HepG2 (cell line): Measurements from ENCODE around the gene UBE3B. TPM values are rescaled to one million over a fixed set of nuclear protein-coding genes. Genes with fewer than 3 reads are reported as not detected.

ENCODE experiments used
- CEBPB ChIP-seq: IDR thresholded peaks from 2 replicates; pipeline ENCODE4 v1.6.1; 2011; ENCODE audit warnings: low read depth, low read length, improper control_type of control experiment, borderline replicate concordance
- DBP ChIP-seq: sonication (generic); formaldehyde crosslinking; IDR thresholded peaks from 2 replicates; pipeline ENCODE4 v1.4.0; 2020; ENCODE audit warnings: missing genetic modification reagents; ENCODE audit errors: not compliant biosample characterization
- HCFC1 ChIP-seq: fragments of 150-350 bp; IDR thresholded peaks from 2 replicates; pipeline ENCODE4 v1.6.1; 2014; ENCODE audit warnings: low read depth, low read length
- MAFK ChIP-seq, 2 experiments: IDR thresholded peaks in 1 of 2; conservative IDR thresholded peaks in 1 of 2; 2 replicates each; pipeline ENCODE4 v1.6.1; 2011; ENCODE audit warnings: improper control_type of control experiment in 2 of 2, low read length in 2 of 2
- MED1 ChIP-seq: sonication (generic); formaldehyde crosslinking; IDR thresholded peaks from 2 replicates; pipeline ENCODE4 v1.4.0; 2020; ENCODE audit warnings: missing genetic modification reagents
- NR2F1 ChIP-seq, 2 experiments: fragments of 450-650 bp in 1 of 2; formaldehyde crosslinking in 1 of 2; IDR thresholded peaks; 2 replicates each; pipeline versions ENCODE4 v1.5.0 to v1.6.1; 2016 to 2020; ENCODE audit warnings: mild to moderate bottlenecking in 1 of 2, missing compliant biosample characterization in 1 of 2, missing genetic modification reagents in 1 of 2, moderate library complexity in 1 of 2
- PBX3 ChIP-seq: sonication (generic); formaldehyde crosslinking; IDR thresholded peaks from 2 replicates; pipeline ENCODE4 v1.8.1; 2023; ENCODE audit warnings: missing genetic modification reagents, inconsistent platforms, borderline replicate concordance
- SALL1 ChIP-seq: sonication (generic); formaldehyde crosslinking; IDR thresholded peaks from 2 replicates; pipeline ENCODE4 v1.8.0; 2022; ENCODE audit warnings: mild to moderate bottlenecking, missing genetic modification reagents
- SATB2 ChIP-seq: sonication (generic); formaldehyde crosslinking; IDR thresholded peaks from 2 replicates; pipeline ENCODE4 v1.5.0; 2020; ENCODE audit warnings: missing genetic modification reagents
- SKI ChIP-seq: fragments of 450-650 bp; IDR thresholded peaks from one replicate; pipeline ENCODE4 v1.6.1; 2018; ENCODE audit warnings: mild to moderate bottlenecking; ENCODE audit not compliant: partially characterized antibody
- SRF ChIP-seq: IDR thresholded peaks from 2 replicates; pipeline ENCODE4 v1.6.1; 2011; ENCODE audit warnings: mild to moderate bottlenecking, low read depth, low read length, moderate library complexity
- TERF1 ChIP-seq: sonication (generic); formaldehyde crosslinking; IDR thresholded peaks from 2 replicates; pipeline ENCODE4 v1.8.0; 2022; ENCODE audit warnings: mild to moderate bottlenecking, missing genetic modification reagents, moderate library complexity
- ZFP36L1 ChIP-seq: sonication (generic); formaldehyde crosslinking; IDR thresholded peaks from 2 replicates; pipeline ENCODE4 v1.8.0; 2022; ENCODE audit warnings: mild to moderate bottlenecking, missing genetic modification reagents, moderate library complexity
- ZNF256 ChIP-seq: sonication (generic); formaldehyde crosslinking; conservative IDR thresholded peaks from 2 replicates; pipeline ENCODE4 v1.4.0; 2020; ENCODE audit warnings: missing genetic modification reagents
- ZNF280D ChIP-seq: sonication (generic); formaldehyde crosslinking; IDR thresholded peaks from 2 replicates; pipeline ENCODE4 v1.5.1; 2020; ENCODE audit warnings: mild to moderate bottlenecking, missing genetic modification reagents
- ZNF431 ChIP-seq: sonication (generic); formaldehyde crosslinking; IDR thresholded peaks from 2 replicates; pipeline ENCODE4 v1.9.0; 2022; ENCODE audit warnings: missing genetic modification reagents, low read depth, mild to moderate bottlenecking, borderline replicate concordance
- ZNF460 ChIP-seq: sonication (generic); formaldehyde crosslinking; IDR thresholded peaks from 2 replicates; pipeline ENCODE4 v1.5.1; 2020; ENCODE audit warnings: missing genetic modification reagents, mild to moderate bottlenecking, borderline replicate concordance
- ZNF570 ChIP-seq: sonication (generic); formaldehyde crosslinking; IDR thresholded peaks from 2 replicates; pipeline ENCODE4 v1.4.0; 2020; ENCODE audit warnings: mild to moderate bottlenecking, missing genetic modification reagents, borderline replicate concordance
- ZNF672 ChIP-seq: sonication (generic); formaldehyde crosslinking; IDR thresholded peaks from 2 replicates; pipeline ENCODE4 v1.8.1; 2022; ENCODE audit warnings: missing genetic modification reagents
- ZNF784 ChIP-seq: sonication (generic); formaldehyde crosslinking; IDR thresholded peaks from 2 replicates; pipeline ENCODE4 v1.5.1; 2020; ENCODE audit warnings: missing genetic modification reagents, mild to moderate bottlenecking, borderline replicate concordance
- ZSCAN9 ChIP-seq: IDR thresholded peaks from 2 replicates; pipeline ENCODE4 v1.6.1; 2016; ENCODE audit warnings: borderline replicate concordance
- polyA plus RNA-seq, 8 experiments: library from polyadenylated mRNA; depleted of rRNA in 3 of 8; stranded (reverse) in 7 of 8; unstranded in 1 of 8; fragments of >200 nt; fragmentation: Illumina TruSeq in 4 of 8; extraction: Trizol in 4 of 8; gene quantifications; 2 replicates each; pipeline versions ENCODE4 v1.2.1 to v1.2.3, GENCODE V29; 2011 to 2016; ENCODE audit warnings: low read depth in 4 of 8, missing spikeins in 1 of 8, mixed read lengths in 1 of 8; ENCODE audit not compliant: insufficient read depth in 1 of 8
- total RNA-seq, 5 experiments: library from RNA; depleted of rRNA; stranded (reverse); fragments of >200 nt; fragmentation: Illumina TruSeq; extraction: Trizol; gene quantifications; 2 replicates each; pipeline ENCODE4 v1.2.3, GENCODE V29; 2016; ENCODE audit warnings: low read depth in 1 of 5

The UBE3B gene
- total and polyA plus RNA-seq, 2 of the 13 experiments (the other 11 are each of a cell fraction or from before 2014, with no cell fraction given) = 22.7 to 25.3 TPM

- TF ChIP-seq PBX3 (CRISPR knock-in tag) (peak; percentile 72; the same call in 1 of the 2 replicates), SKI (peak; percentile 14), TERF1 (no peak), MAFK (conservative IDR thresholded peaks at IDR 0.05 in 1 of 2, IDR thresholded peaks at IDR 0.05 in 1 of 2; ENCODE audit: low read length in 2 of 2) (no peak), ZFP36L1 (CRISPR knock-in tag) (no peak), CEBPB (peak; percentile 78), HCFC1 (no peak; the same call in 1 of the 2 replicates), NR2F1 (CRISPR knock-in tag; IDR thresholded peaks at IDR 0.05) (peak in 1 of 2 experiments; percentile 30; a peak in 2 of 4 replicates), MED1 (CRISPR knock-in tag) (peak; percentile 79; the same call in 1 of the 2 replicates), DBP (CRISPR knock-in tag) (peak; percentile 50), SRF (0 out of 2 replicates have a peak, but pooled peaks have one; percentile 9), ZNF256 (CRISPR knock-in tag) (peak; percentile 71; the same call in 1 of the 2 replicates), ZNF784 (CRISPR knock-in tag) (peak; percentile 60; the same call in 1 of the 2 replicates), ZNF460 (no peak), ZNF280D (CRISPR knock-in tag) (peak; percentile 60; the same call in 1 of the 2 replicates), ZNF672 (CRISPR knock-in tag) (no peak), ZNF570 (CRISPR knock-in tag) (no peak), SALL1 (CRISPR knock-in tag) (peak; percentile 89), ZNF431 (CRISPR knock-in tag) (no peak), ZSCAN9 (CRISPR knock-in tag) (peak; percentile 57; the same call in 1 of the 2 replicates), SATB2 (no peak)
Measured at GRCh38 chr12:109573029-109573913, 95.8 kb downstream of the UBE3B start, which contains the start of the genes MMAB and MVK (continued).
